Testis (tissue), 3 donors: ENCODE data around the gene ZNF79. TPM values are rescaled to one million over a fixed set of nuclear protein-coding genes. Genes with fewer than 3 reads are reported as not detected.

Experiments
- DNase-seq: peaks from one replicate; pipeline ENCODE4 v3.0.0-alpha.2; 2019
- H3K27ac ChIP-seq, 2 donors: fragments of 200-600 bp; sonication (generic); one replicate each; pipeline ENCODE4 v1.5.1; 2019
- H3K27me3 ChIP-seq: fragments of 200-600 bp; sonication (generic); one replicate; pipeline ENCODE4 v1.5.1; 2019
- H3K36me3 ChIP-seq: fragments of 200-600 bp; sonication (generic); one replicate; pipeline ENCODE4 v1.5.1; 2017; ENCODE audit warnings: low read depth; ENCODE audit errors: missing control alignments
- H3K4me1 ChIP-seq: fragments of 200-600 bp; sonication (generic); one replicate; pipeline ENCODE4 v1.5.1; 2019
- H3K4me3 ChIP-seq, 2 donors: fragments of 200-600 bp; sonication (generic); one replicate each; pipeline ENCODE4 v1.5.1; 2017 to 2019
- H3K9me3 ChIP-seq: fragments of 200-600 bp; sonication (generic); one replicate; pipeline ENCODE4 v1.5.1; 2017
- POLR2A ChIP-seq: fragments of 450-650 bp; IDR thresholded peaks from one replicate; pipeline ENCODE4 v1.6.1; 2017; ENCODE audit warnings: antibody characterized with exemption, mild to moderate bottlenecking, moderate library complexity
- WGBS, 2 donors: methylation state at CpG; one replicate each; pipeline ENCODE4 v1.1.5; 2018; 5-methylcytosine and 5-hydroxymethylcytosine counted together
- intact Hi-C: fragments of 100-400 bp; cut with DNase I; formaldehyde crosslinking; loops from one replicate; pipeline ENCODE4 v1.15.1; 2023; ENCODE audit warnings: low total_unique reads
- polyA plus RNA-seq: library from polyadenylated mRNA; stranded (reverse); fragments of 350-450 nt; fragmentation: Illumina TruSeq; extraction: RNeasy Lipid Tissue Mini Kit (QIAGEN cat#74804); gene quantifications from one replicate; pipeline ENCODE4 v1.2.3, GENCODE V29; 2014; ENCODE audit warnings: low read depth, low replicate concordance; ENCODE audit not compliant: insufficient read depth
- total RNA-seq, 2 donors: library from RNA; depleted of rRNA; stranded (reverse); fragments of >200 nt; gene quantifications; one replicate each; pipeline ENCODE4 v1.2.3, GENCODE V29; 2016
- TF ChIP-seq, protein P1 (sequence below), 3 experiments: fragments of 450-650 bp in 2 of 3; fragments of 200-600 bp in 1 of 3; sonication (generic) in 1 of 3; IDR thresholded peaks; one replicate each; pipeline ENCODE4 v1.5.1; 2016 to 2019; ENCODE audit warnings: antibody characterized with exemption in 3 of 3, mild to moderate bottlenecking in 2 of 3, moderate library complexity in 1 of 3

ZNF79 gene
- total and polyA plus RNA-seq, 3 donors from 2014 or later, result 15.9 to 24.5 (median 19.5) TPM

DNA sequence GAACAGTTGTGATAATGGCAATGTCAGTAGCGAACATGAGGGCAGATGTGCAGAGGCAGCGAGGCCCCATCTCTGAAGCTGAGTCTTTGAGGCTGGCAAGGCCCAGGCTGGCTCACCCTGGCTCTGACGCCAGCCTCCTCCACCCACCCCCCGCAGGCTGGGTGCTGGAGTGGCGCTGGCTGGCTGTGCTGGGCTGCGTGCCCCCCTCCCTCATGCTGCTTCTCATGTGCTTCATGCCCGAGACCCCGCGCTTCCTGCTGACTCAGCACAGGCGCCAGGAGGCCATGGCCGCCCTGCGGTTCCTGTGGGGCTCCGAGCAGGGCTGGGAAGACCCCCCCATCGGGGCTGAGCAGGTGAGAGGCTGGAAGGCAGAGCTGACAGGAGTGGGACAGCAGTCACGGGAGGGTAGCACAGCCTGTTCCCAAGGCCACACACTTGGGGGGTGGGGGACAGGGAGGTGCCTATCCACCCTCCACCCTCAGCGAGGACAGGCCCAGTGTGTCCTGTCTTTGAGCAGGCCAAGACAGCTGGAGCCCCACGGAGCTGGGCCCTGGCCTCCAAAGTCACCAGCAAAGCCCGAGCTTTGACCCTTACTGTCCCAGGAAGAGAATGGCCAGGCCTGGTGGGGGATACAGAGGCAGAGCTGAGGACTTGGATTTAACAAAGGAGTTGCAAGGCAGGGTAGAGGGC lies 21.6 kb upstream of the ZNF79 start:
- intact Hi-C loops, result no loop called here
- Histone ChIP-seq H3K4me3 (no peak overlapping the region), H3K36me3 (no peaks in the 10 kb centered on the region), H3K27ac (no peak overlapping the region), H3K27me3 (no peaks in the 10 kb centered on the region), H3K9me3 (no peaks in the 10 kb centered on the region), H3K4me1 (peaks cover 10% of the 10 kb centered on the region)
- WGBS, 2 donors, result 78 to 87% methylated on average over 11 to 16 of the region's 18 CpGs
- no peak for DNase-seq
- TF ChIP-seq, protein P1, sequence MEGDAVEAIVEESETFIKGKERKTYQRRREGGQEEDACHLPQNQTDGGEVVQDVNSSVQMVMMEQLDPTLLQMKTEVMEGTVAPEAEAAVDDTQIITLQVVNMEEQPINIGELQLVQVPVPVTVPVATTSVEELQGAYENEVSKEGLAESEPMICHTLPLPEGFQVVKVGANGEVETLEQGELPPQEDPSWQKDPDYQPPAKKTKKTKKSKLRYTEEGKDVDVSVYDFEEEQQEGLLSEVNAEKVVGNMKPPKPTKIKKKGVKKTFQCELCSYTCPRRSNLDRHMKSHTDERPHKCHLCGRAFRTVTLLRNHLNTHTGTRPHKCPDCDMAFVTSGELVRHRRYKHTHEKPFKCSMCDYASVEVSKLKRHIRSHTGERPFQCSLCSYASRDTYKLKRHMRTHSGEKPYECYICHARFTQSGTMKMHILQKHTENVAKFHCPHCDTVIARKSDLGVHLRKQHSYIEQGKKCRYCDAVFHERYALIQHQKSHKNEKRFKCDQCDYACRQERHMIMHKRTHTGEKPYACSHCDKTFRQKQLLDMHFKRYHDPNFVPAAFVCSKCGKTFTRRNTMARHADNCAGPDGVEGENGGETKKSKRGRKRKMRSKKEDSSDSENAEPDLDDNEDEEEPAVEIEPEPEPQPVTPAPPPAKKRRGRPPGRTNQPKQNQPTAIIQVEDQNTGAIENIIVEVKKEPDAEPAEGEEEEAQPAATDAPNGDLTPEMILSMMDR (IDR thresholded peaks at IDR 0.05), result no peak
- TF ChIP-seq POLR2A, result no peak

DNA sequence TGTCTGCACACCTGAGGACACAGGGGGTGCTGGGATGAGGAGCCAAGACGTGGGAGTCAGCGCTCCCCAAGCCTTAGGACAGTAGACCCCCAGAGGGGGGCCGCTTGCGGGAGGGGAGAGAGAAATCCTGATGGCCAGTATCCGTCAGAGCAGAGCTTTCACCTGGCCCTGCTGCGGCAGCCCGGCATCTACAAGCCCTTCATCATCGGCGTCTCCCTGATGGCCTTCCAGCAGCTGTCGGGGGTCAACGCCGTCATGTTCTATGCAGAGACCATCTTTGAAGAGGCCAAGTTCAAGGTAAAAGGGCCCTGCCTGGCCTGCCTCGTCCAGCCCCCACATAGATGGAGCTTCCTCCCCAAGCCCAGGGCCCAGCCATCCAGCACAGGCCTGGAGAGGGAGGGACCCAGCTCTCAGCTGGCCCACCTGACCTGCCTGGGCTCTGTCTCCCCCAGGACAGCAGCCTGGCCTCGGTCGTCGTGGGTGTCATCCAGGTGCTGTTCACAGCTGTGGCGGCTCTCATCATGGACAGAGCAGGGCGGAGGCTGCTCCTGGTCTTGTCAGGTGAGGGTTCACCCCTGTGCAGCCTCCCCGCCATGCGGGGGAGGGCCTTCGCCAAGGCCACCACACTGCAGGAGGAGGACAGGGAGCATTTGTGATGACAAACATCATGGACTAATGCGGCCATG lies 20.5 kb upstream of the ZNF79 start:
- TF ChIP-seq POLR2A, result no peak
- TF ChIP-seq, protein P1 (IDR thresholded peaks at IDR 0.05), result no peak
- 91 to 92% methylated on average over 16 to 21 of the region's 22 CpGs for WGBS, 2 donors
- Histone ChIP-seq H3K4me1 (peaks cover under 1% of the 10 kb centered on the region), H3K27me3 (no peaks in the 10 kb centered on the region), H3K27ac (no peak overlapping the region), H3K36me3 (no peaks in the 10 kb centered on the region), H3K4me3 (no peak overlapping the region), H3K9me3 (no peaks in the 10 kb centered on the region)
- DNase-seq, result no peak
- intact Hi-C loops, result no loop called here

DNA sequence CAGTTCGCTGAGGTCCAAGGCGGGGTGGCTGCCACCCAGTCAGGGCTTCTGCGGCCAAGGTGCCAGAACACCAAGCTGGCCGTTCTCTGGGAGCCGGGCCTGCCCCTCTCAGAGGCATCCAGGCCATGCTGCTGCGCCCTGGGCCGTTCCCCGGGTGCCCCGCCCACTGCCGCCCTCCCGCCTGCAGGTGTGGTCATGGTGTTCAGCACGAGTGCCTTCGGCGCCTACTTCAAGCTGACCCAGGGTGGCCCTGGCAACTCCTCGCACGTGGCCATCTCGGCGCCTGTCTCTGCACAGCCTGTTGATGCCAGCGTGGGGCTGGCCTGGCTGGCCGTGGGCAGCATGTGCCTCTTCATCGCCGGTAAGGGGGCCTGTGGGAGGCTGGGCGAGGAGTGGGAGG lies 19.6 kb upstream of the ZNF79 start:
- intact Hi-C loops, result no loop called here
- WGBS, 2 donors, result 92% methylated on average over 5 to 23 of the region's 23 CpGs
- no peak overlapping the region for H3K27ac ChIP-seq
- no peaks in the 10 kb centered on the region for H3K36me3 ChIP-seq
- no peak overlapping the region for H3K4me3 ChIP-seq
- H3K27me3 ChIP-seq, result no peaks in the 10 kb centered on the region
- H3K4me1 ChIP-seq, result no peaks in the 10 kb centered on the region
- TF ChIP-seq, protein P1 (IDR thresholded peaks at IDR 0.05), result no peak
- TF ChIP-seq POLR2A, result no peak
- DNase-seq, result no peak
- no peaks in the 10 kb centered on the region for H3K9me3 ChIP-seq

DNA sequence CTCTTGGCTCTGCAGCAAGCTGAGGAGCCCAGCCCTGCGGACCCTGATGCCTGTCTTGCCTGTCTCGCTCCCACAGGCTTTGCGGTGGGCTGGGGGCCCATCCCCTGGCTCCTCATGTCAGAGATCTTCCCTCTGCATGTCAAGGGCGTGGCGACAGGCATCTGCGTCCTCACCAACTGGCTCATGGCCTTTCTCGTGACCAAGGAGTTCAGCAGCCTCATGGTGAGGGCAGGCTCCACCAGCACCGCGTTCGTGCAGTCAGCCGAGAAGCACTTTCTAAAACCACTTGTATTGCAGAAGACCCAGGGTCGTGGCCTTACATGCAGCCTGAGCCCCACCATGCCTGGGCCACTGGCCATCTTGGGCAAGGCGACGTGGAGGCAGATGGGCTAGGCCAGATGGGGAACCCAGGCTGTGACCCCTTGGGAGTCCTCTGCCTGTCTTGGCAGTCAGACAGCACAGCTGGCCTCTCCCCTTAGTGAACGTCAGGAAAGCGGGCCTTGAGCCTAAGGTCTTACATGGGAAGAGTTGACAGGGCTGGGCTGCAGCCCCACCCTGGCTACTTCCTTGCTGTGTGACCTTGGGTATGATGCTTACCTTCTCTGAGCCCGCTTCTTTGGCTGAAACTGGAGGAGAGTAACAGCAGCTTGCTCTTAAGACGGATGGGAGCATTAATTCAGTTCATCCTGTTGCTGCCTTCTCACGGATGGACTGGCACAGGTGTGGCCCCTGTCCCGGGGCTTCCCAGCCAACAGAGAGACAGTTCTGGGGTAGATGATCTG lies 18.6 kb upstream of the ZNF79 start:
- WGBS, 2 donors, result 89% methylated on average over 17 to 20 of the region's 20 CpGs
- H3K27ac ChIP-seq, result no peak overlapping the region
- no peaks in the 10 kb centered on the region for H3K36me3 ChIP-seq
- H3K4me1 ChIP-seq, result no peaks in the 10 kb centered on the region
- DNase-seq, result no peak
- H3K27me3 ChIP-seq, result no peaks in the 10 kb centered on the region
- H3K9me3 ChIP-seq, result no peaks in the 10 kb centered on the region
- no peak for TF ChIP-seq POLR2A
- intact Hi-C loops, result no loop called here
- H3K4me3 ChIP-seq, result no peak overlapping the region

DNA sequence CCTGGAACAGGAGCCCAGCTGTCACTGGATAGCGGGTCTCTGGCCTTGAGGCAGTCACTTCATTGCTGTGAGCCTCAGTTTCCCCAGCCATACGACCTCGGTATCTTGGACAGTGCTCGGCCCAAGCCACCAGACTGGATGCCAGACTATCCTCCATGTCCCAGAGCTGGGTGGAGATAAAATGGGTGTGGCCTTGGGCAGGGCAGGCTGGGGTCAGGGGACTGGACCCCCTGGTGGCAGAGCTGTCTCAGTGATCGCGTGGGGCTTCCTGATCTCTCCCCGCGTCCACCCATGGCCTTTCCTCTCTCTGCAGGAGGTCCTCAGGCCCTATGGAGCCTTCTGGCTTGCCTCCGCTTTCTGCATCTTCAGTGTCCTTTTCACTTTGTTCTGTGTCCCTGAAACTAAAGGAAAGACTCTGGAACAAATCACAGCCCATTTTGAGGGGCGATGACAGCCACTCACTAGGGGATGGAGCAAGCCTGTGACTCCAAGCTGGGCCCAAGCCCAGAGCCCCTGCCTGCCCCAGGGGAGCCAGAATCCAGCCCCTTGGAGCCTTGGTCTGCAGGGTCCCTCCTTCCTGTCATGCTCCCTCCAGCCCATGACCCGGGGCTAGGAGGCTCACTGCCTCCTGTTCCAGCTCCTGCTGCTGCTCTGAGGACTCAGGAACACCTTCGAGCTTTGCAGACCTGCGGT lies 17.2 kb upstream of the ZNF79 start:
- H3K27me3 ChIP-seq, result no peaks in the 10 kb centered on the region
- TF ChIP-seq, protein P1 (IDR thresholded peaks at IDR 0.05), result no peak
- no peak for TF ChIP-seq POLR2A
- WGBS, 2 donors, result 83 to 85% methylated on average over 6 to 13 of the region's 13 CpGs
- no peaks in the 10 kb centered on the region for H3K9me3 ChIP-seq
- intact Hi-C loops, result no loop called here
- no peaks in the 10 kb centered on the region for H3K4me1 ChIP-seq
- no peak overlapping the region for H3K27ac ChIP-seq
- DNase-seq, result no peak
- H3K4me3 ChIP-seq, result no peak overlapping the region
- H3K36me3 ChIP-seq, result no peaks in the 10 kb centered on the region
